IMR-90 (cell line): Measurements from ENCODE around the gene TOMM6.

Experiments
- BHLHE40 ChIP-seq: fragments of 150-350 bp; IDR thresholded peaks from 2 replicates; pipeline ENCODE4 v1.6.1; 2016; ENCODE audit warnings: mild to moderate bottlenecking, low read depth, low read length
- CEBPB ChIP-seq: IDR thresholded peaks from 2 replicates; pipeline ENCODE4 v1.6.1; 2012; ENCODE audit warnings: low read depth, low read length, improper control_type of control experiment
- CHD1 ChIP-seq: IDR thresholded peaks from 2 replicates; pipeline ENCODE4 v1.6.1; 2012; ENCODE audit warnings: low read depth, low read length, improper control_type of control experiment
- CTCF ChIP-seq: conservative IDR thresholded peaks from 2 replicates; pipeline ENCODE4 v1.5.1; 2012; ENCODE audit warnings: mild to moderate bottlenecking, low read depth, low read length, improper control_type of control experiment
- MAFK ChIP-seq: IDR thresholded peaks from 2 replicates; pipeline ENCODE4 v1.6.1; 2012; ENCODE audit warnings: low read depth, low read length, improper control_type of control experiment
- MAZ ChIP-seq: IDR thresholded peaks from 2 replicates; pipeline ENCODE4 v1.6.1; 2012; ENCODE audit warnings: low read depth, mild to moderate bottlenecking, low read length, improper control_type of control experiment, moderate library complexity, borderline replicate concordance
- MXI1 ChIP-seq: IDR thresholded peaks from 2 replicates; pipeline ENCODE4 v1.6.1; 2012; ENCODE audit warnings: low read depth, mild to moderate bottlenecking, low read length, moderate library complexity, borderline replicate concordance
- POLR2A ChIP-seq: IDR thresholded peaks from 2 replicates; pipeline ENCODE4 v1.6.1; 2012; ENCODE audit warnings: mild to moderate bottlenecking, low read depth, low read length
- RAD21 ChIP-seq: IDR thresholded peaks from 2 replicates; pipeline ENCODE4 v1.6.1; 2012; ENCODE audit warnings: low read length, improper control_type of control experiment
- RCOR1 ChIP-seq: IDR thresholded peaks from 2 replicates; pipeline ENCODE4 v1.6.1; 2012; ENCODE audit warnings: mild to moderate bottlenecking, low read length, improper control_type of control experiment; ENCODE audit not compliant: insufficient replicate concordance
- RFX5 ChIP-seq: IDR thresholded peaks from 2 replicates; pipeline ENCODE4 v1.8.0; 2012; ENCODE audit warnings: low read depth, mild to moderate bottlenecking, low read length, moderate library complexity
- SMC3 ChIP-seq: fragments of 150-350 bp; IDR thresholded peaks from 2 replicates; pipeline ENCODE4 v1.6.1; 2016; ENCODE audit warnings: low read depth, mild to moderate bottlenecking, antibody characterized with exemption, low read length, moderate library complexity
- USF2 ChIP-seq: fragments of 150-350 bp; IDR thresholded peaks from 2 replicates; pipeline ENCODE4 v1.6.1; 2017; ENCODE audit warnings: mild to moderate bottlenecking, antibody characterized with exemption, low read length, low read depth

- TF ChIP-seq MAZ, result no peak
- TF ChIP-seq POLR2A, result no peak
- no peak for TF ChIP-seq CTCF
- TF ChIP-seq MXI1, result no peak
- no peak for TF ChIP-seq BHLHE40
- TF ChIP-seq CEBPB, result no peak
- TF ChIP-seq RFX5, result no peak
- no peak for TF ChIP-seq USF2
- no peak for TF ChIP-seq RCOR1
- no peak for TF ChIP-seq SMC3
- no peak for TF ChIP-seq MAFK
- no peak for TF ChIP-seq RAD21
- no peak for TF ChIP-seq CHD1
Observed at GRCh38 chr6:41757931-41758640, 29.4 kb upstream of the TOMM6 start.
